HepG2 (cell line): Measurements from ENCODE around the gene CHN2.

ENCODE experiments used
- CHD2 ChIP-seq: IDR thresholded peaks from 2 replicates; pipeline ENCODE4 v1.6.1; 2011; ENCODE audit warnings: low read depth, low read length, improper control_type of control experiment
- EP300 ChIP-seq, 3 experiments: sonication (generic) in 1 of 3; formaldehyde crosslinking in 1 of 3; IDR thresholded peaks; 2 replicates each; pipeline versions ENCODE4 v1.5.1 to v1.6.1; 2011 to 2020; ENCODE audit warnings: low read depth in 2 of 3, low read length in 2 of 3, borderline replicate concordance in 1 of 3, improper control_type of control experiment in 1 of 3, mild to moderate bottlenecking in 1 of 3, missing genetic modification reagents in 1 of 3, moderate library complexity in 1 of 3
- GABPB1 ChIP-seq: IDR thresholded peaks from 2 replicates; pipeline ENCODE4 v1.6.1; 2016; ENCODE audit warnings: mild to moderate bottlenecking, missing genetic modification reagents, moderate library complexity, missing compliant biosample characterization
- KDM4B ChIP-seq: sonication (generic); formaldehyde crosslinking; IDR thresholded peaks from 2 replicates; pipeline ENCODE4 v1.4.0; 2020; ENCODE audit warnings: missing genetic modification reagents
- PCBP2 ChIP-seq: fragments of 200-400 bp; formaldehyde crosslinking; optimal IDR thresholded peaks from 2 replicates; pipeline ENCODE3; 2018; ENCODE audit warnings: low read length, low read depth; ENCODE audit not compliant: poor library complexity, severe bottlenecking
- SMAD3 ChIP-seq: sonication (generic); formaldehyde crosslinking; IDR thresholded peaks from 2 replicates; pipeline ENCODE4 v1.4.0; 2020; ENCODE audit warnings: missing genetic modification reagents
- TAF1 ChIP-seq: sonication (generic); formaldehyde crosslinking; IDR thresholded peaks from 2 replicates; pipeline ENCODE4 v1.4.0; 2020; ENCODE audit warnings: missing genetic modification reagents
- ZNF749 ChIP-seq: sonication (generic); formaldehyde crosslinking; IDR thresholded peaks from 2 replicates; pipeline ENCODE4 v1.8.0; 2022; ENCODE audit warnings: mild to moderate bottlenecking, missing genetic modification reagents, moderate library complexity, borderline replicate concordance
- ZZZ3 ChIP-seq: sonication (generic); formaldehyde crosslinking; IDR thresholded peaks from 2 replicates; pipeline ENCODE4 v1.4.0; 2020; ENCODE audit warnings: missing genetic modification reagents, mild to moderate bottlenecking, borderline replicate concordance
- TF ChIP-seq, protein P1 (sequence below): sonication (generic); formaldehyde crosslinking; IDR thresholded peaks from 2 replicates; pipeline ENCODE4 v1.4.0; 2020; ENCODE audit warnings: missing genetic modification reagents
- TF ChIP-seq, protein P2 (sequence below): sonication (generic); formaldehyde crosslinking; IDR thresholded peaks from 2 replicates; pipeline ENCODE4 v1.5.0; 2020; ENCODE audit warnings: mild to moderate bottlenecking, missing genetic modification reagents, moderate library complexity
- TF ChIP-seq, protein P3 (sequence below), 2 experiments: IDR thresholded peaks; 2 replicates each; pipeline ENCODE4 v1.6.1; 2011 to 2012; ENCODE audit warnings: low read length in 2 of 2, borderline replicate concordance in 1 of 2, low read depth in 1 of 2, mild to moderate bottlenecking in 1 of 2, moderate library complexity in 1 of 2
- TF ChIP-seq, protein P4 (sequence below): sonication (generic); formaldehyde crosslinking; IDR thresholded peaks from 2 replicates; pipeline ENCODE4 v1.4.0; 2020; ENCODE audit warnings: missing genetic modification reagents
- TF ChIP-seq, protein P5 (sequence below): sonication (generic); formaldehyde crosslinking; IDR thresholded peaks from 2 replicates; pipeline ENCODE4 v1.4.0; 2020; ENCODE audit warnings: missing genetic modification reagents, mild to moderate bottlenecking, borderline replicate concordance

DNA sequence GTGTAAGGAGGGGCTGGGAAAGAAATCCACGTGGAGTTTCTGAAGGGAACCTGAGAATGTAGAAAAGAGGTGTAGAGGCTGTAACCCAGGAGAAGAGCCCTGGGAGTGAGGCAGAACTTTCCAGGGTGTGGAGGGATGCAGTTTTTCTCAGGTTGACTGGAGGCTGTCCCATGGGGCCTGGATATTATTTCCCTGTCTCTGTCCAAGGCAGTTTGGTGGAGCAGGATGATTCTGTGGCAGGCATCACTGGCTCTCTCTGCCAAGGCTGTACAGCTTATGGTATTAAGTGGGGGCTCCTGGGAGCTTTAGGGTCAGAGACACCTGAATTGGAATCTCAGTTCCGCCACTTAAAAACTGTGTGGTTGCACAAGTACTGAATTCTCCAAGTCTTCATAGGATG is 81.6 kb downstream of the CHN2 start:
- TF ChIP-seq, protein P1, sequence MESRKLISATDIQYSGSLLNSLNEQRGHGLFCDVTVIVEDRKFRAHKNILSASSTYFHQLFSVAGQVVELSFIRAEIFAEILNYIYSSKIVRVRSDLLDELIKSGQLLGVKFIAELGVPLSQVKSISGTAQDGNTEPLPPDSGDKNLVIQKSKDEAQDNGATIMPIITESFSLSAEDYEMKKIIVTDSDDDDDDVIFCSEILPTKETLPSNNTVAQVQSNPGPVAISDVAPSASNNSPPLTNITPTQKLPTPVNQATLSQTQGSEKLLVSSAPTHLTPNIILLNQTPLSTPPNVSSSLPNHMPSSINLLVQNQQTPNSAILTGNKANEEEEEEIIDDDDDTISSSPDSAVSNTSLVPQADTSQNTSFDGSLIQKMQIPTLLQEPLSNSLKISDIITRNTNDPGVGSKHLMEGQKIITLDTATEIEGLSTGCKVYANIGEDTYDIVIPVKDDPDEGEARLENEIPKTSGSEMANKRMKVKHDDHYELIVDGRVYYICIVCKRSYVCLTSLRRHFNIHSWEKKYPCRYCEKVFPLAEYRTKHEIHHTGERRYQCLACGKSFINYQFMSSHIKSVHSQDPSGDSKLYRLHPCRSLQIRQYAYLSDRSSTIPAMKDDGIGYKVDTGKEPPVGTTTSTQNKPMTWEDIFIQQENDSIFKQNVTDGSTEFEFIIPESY (CRISPR knock-in tag) = no peak
- TF ChIP-seq GABPB1 (CRISPR knock-in tag) = no peak
- TF ChIP-seq, protein P2, sequence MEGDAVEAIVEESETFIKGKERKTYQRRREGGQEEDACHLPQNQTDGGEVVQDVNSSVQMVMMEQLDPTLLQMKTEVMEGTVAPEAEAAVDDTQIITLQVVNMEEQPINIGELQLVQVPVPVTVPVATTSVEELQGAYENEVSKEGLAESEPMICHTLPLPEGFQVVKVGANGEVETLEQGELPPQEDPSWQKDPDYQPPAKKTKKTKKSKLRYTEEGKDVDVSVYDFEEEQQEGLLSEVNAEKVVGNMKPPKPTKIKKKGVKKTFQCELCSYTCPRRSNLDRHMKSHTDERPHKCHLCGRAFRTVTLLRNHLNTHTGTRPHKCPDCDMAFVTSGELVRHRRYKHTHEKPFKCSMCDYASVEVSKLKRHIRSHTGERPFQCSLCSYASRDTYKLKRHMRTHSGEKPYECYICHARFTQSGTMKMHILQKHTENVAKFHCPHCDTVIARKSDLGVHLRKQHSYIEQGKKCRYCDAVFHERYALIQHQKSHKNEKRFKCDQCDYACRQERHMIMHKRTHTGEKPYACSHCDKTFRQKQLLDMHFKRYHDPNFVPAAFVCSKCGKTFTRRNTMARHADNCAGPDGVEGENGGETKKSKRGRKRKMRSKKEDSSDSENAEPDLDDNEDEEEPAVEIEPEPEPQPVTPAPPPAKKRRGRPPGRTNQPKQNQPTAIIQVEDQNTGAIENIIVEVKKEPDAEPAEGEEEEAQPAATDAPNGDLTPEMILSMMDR = no peak
- TF ChIP-seq TAF1 (CRISPR knock-in tag) = no peak
- TF ChIP-seq EP300 (IDR thresholded peaks at IDR 0.05; ENCODE audit: low read depth in 2 of 2, low read length in 2 of 2) = no peak
- TF ChIP-seq EP300 (CRISPR knock-in tag; IDR thresholded peaks at IDR 0.05; ENCODE audit: borderline replicate concordance) = no peak
- TF ChIP-seq PCBP2 = no peak
- TF ChIP-seq, protein P3, sequence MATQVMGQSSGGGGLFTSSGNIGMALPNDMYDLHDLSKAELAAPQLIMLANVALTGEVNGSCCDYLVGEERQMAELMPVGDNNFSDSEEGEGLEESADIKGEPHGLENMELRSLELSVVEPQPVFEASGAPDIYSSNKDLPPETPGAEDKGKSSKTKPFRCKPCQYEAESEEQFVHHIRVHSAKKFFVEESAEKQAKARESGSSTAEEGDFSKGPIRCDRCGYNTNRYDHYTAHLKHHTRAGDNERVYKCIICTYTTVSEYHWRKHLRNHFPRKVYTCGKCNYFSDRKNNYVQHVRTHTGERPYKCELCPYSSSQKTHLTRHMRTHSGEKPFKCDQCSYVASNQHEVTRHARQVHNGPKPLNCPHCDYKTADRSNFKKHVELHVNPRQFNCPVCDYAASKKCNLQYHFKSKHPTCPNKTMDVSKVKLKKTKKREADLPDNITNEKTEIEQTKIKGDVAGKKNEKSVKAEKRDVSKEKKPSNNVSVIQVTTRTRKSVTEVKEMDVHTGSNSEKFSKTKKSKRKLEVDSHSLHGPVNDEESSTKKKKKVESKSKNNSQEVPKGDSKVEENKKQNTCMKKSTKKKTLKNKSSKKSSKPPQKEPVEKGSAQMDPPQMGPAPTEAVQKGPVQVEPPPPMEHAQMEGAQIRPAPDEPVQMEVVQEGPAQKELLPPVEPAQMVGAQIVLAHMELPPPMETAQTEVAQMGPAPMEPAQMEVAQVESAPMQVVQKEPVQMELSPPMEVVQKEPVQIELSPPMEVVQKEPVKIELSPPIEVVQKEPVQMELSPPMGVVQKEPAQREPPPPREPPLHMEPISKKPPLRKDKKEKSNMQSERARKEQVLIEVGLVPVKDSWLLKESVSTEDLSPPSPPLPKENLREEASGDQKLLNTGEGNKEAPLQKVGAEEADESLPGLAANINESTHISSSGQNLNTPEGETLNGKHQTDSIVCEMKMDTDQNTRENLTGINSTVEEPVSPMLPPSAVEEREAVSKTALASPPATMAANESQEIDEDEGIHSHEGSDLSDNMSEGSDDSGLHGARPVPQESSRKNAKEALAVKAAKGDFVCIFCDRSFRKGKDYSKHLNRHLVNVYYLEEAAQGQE (IDR thresholded peaks at IDR 0.05; ENCODE audit: borderline replicate concordance in 1 of 2, low read depth in 1 of 2, low read length in 2 of 2) = no peak
- TF ChIP-seq, protein P4, sequence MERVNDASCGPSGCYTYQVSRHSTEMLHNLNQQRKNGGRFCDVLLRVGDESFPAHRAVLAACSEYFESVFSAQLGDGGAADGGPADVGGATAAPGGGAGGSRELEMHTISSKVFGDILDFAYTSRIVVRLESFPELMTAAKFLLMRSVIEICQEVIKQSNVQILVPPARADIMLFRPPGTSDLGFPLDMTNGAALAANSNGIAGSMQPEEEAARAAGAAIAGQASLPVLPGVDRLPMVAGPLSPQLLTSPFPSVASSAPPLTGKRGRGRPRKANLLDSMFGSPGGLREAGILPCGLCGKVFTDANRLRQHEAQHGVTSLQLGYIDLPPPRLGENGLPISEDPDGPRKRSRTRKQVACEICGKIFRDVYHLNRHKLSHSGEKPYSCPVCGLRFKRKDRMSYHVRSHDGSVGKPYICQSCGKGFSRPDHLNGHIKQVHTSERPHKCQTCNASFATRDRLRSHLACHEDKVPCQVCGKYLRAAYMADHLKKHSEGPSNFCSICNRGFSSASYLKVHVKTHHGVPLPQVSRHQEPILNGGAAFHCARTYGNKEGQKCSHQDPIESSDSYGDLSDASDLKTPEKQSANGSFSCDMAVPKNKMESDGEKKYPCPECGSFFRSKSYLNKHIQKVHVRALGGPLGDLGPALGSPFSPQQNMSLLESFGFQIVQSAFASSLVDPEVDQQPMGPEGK (CRISPR knock-in tag) = no peak
- TF ChIP-seq ZNF749 (CRISPR knock-in tag) = no peak
- TF ChIP-seq SMAD3 = no peak
- TF ChIP-seq KDM4B = no peak
- TF ChIP-seq, protein P5, sequence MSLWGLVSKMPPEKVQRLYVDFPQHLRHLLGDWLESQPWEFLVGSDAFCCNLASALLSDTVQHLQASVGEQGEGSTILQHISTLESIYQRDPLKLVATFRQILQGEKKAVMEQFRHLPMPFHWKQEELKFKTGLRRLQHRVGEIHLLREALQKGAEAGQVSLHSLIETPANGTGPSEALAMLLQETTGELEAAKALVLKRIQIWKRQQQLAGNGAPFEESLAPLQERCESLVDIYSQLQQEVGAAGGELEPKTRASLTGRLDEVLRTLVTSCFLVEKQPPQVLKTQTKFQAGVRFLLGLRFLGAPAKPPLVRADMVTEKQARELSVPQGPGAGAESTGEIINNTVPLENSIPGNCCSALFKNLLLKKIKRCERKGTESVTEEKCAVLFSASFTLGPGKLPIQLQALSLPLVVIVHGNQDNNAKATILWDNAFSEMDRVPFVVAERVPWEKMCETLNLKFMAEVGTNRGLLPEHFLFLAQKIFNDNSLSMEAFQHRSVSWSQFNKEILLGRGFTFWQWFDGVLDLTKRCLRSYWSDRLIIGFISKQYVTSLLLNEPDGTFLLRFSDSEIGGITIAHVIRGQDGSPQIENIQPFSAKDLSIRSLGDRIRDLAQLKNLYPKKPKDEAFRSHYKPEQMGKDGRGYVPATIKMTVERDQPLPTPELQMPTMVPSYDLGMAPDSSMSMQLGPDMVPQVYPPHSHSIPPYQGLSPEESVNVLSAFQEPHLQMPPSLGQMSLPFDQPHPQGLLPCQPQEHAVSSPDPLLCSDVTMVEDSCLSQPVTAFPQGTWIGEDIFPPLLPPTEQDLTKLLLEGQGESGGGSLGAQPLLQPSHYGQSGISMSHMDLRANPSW = no peak
- TF ChIP-seq CHD2 = no peak
- TF ChIP-seq ZZZ3 (CRISPR knock-in tag) = no peak
